Measurements from ENCODE around the gene ARL14EP.

DNA sequence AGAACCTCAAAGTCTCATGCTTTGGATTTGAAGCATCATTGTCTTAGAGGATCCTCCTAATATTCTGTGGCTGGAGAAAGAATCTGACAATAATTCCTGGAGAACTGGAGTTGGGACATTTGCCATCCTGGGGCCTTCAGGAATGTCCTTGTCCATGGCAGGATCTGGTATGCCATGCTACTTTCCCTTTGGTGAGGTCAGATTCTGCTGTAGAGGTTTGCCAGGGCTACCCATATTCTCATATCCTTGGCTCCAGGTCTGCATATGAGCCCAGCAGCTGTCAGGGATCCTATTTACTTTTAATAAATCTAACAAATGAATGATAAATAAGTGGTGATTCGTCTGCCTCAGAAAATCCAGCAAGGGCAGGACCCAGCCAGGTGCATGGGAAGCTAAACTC, 35.0 kb downstream of the ARL14EP start:
- TF ChIP-seq EZH2 (IDR thresholded peaks at IDR 0.05; ENCODE audit: borderline replicate concordance) = no peak
- TF ChIP-seq CTCF (IDR thresholded peaks at IDR 0.05; ENCODE audit: poor library complexity) = no peak
